HCT116 (cell line): ENCODE data around the gene ACTL7A. TPM values are rescaled to one million over a fixed set of nuclear protein-coding genes. Genes with fewer than 3 reads are reported as not detected.
"Not testable (repeated sequence)": the region's sequence is repeated elsewhere in the genome, so short reads cannot be mapped to it uniquely, and the experiment has no call there.

Experiments
- ATAC-seq: fragments of 200-7000 bp; cut with Tn5 transposase; 2 replicates; pipeline ENCODE4 v1.9.1; 2020; ENCODE audit warnings: mild to moderate bottlenecking, moderate library complexity
- BruUV-seq: library from RNA; stranded (reverse); fragments of 400-500 nt; replicated peaks from 2 replicates; lab custom pipeline; 2021; lab: Mats Ljungman, UMichigan
- CTCF ChIA-PET: fragments of 300-600 bp; sonication (Branson Sonifier 250); formaldehyde crosslinking; loops from one replicate; lab custom pipeline; 2021; ENCODE audit warnings: antibody characterized with exemption; lab: Charles Lee
- POLR2A ChIA-PET: fragments of 300-600, 350-600 bp; sonication (Branson Sonifier 250); formaldehyde crosslinking; loops from one replicate; lab custom pipeline; 2021; ENCODE audit warnings: antibody characterized with exemption; lab: Charles Lee
- RAD21 ChIA-PET, 2 experiments: fragments of 300-600 bp; sonication (Branson Sonifier 250); formaldehyde crosslinking; loops; one replicate each; lab custom pipeline; 2023; ENCODE audit warnings: low total read pairs in 2 of 2; ENCODE audit not compliant: uncharacterized antibody in 2 of 2, unreplicated experiment in 2 of 2, low non-redundant PET in 1 of 2; lab: Charles Lee
- DNase-seq: peaks from one replicate; pipeline ENCODE4 v3.0.0-alpha.2; 2010; ENCODE audit warnings: low read depth, low spot score
- H2AFZ ChIP-seq: fragments of 200-600 bp; shearing (Covaris generic), sonication (generic); 2 replicates; pipeline ENCODE4 v1.6.1; 2017; ENCODE audit warnings: low read depth, mixed run types, mixed read lengths, antibody characterized with exemption, low read length; ENCODE audit not compliant: poor library complexity, severe bottlenecking
- H3K27ac ChIP-seq: 2 replicates; pipeline ENCODE4 v1.5.1; 2012; ENCODE audit warnings: low read depth, low read length
- H3K27me3 ChIP-seq: fragments of 200-600 bp; sonication (generic); 2 replicates; pipeline ENCODE4 v1.6.1; 2016; ENCODE audit warnings: mixed run types, low read length, mixed read lengths; ENCODE audit not compliant: insufficient read depth
- H3K36me3 ChIP-seq, 2 experiments: fragments of 200-500 bp in 1 of 2; fragments of 200-600 bp in 1 of 2; sonication (Bioruptor generic) in 1 of 2; sonication (generic) in 1 of 2; 2 replicates each; pipeline versions ENCODE4 v1.5.1 to v1.6.1; 2014 to 2016; ENCODE audit warnings: low read length in 2 of 2, inconsistent platforms in 1 of 2, mixed read lengths in 1 of 2, mixed run types in 1 of 2; ENCODE audit not compliant: insufficient read depth in 2 of 2, control insufficient read depth in 1 of 2
- H3K4me1 ChIP-seq, 2 experiments: fragments of 200-600 bp in 1 of 2; sonication (generic) in 1 of 2; 2 replicates each; pipeline versions ENCODE4 v1.5.1 to v1.6.1; 2012 to 2017; ENCODE audit warnings: low read length in 2 of 2, inconsistent platforms in 1 of 2, mild to moderate bottlenecking in 1 of 2, mixed read lengths in 1 of 2, mixed run types in 1 of 2, moderate library complexity in 1 of 2; ENCODE audit not compliant: insufficient read depth in 2 of 2, control insufficient read depth in 1 of 2
- H3K4me2 ChIP-seq: fragments of 200-600 bp; sonication (generic); 2 replicates; pipeline ENCODE4 v1.6.1; 2017; ENCODE audit warnings: mixed run types, low read length, mixed read lengths
- H3K4me3 ChIP-seq, 2 experiments: fragments of 200-600 bp in 1 of 2; sonication (generic) in 1 of 2; replicated peaks in 1 of 2; 2 replicates each; pipeline ENCODE4 v1.5.1; 2011 to 2016; ENCODE audit warnings: low read length in 2 of 2, control low read depth in 1 of 2, low read depth in 1 of 2, mild to moderate bottlenecking in 1 of 2, mixed read lengths in 1 of 2, mixed run types in 1 of 2
- H3K79me2 ChIP-seq: fragments of 200-600 bp; sonication (generic); 2 replicates; pipeline ENCODE4 v1.6.1; 2017; ENCODE audit warnings: mild to moderate bottlenecking, mixed run types, low read length, moderate library complexity, mixed read lengths; ENCODE audit not compliant: insufficient read depth
- H3K9ac ChIP-seq: fragments of 200-600 bp; sonication (generic); 2 replicates; pipeline ENCODE4 v1.6.1; 2016; ENCODE audit warnings: low read length, mixed read lengths
- H3K9me2 ChIP-seq: fragments of 200-600 bp; sonication (generic), shearing (Covaris generic); 2 replicates; pipeline ENCODE4 v1.6.1; 2017; ENCODE audit warnings: mixed run types, mild to moderate bottlenecking, moderate library complexity; ENCODE audit not compliant: insufficient read depth
- H3K9me3 ChIP-seq, 2 experiments: fragments of 200-500 bp in 1 of 2; fragments of 200-600 bp in 1 of 2; sonication (Bioruptor generic) in 1 of 2; sonication (generic) in 1 of 2; 2 replicates each; pipeline ENCODE4 v1.6.1; 2014 to 2017; ENCODE audit warnings: low read length in 2 of 2, mixed read lengths in 2 of 2, inconsistent platforms in 1 of 2, low read depth in 1 of 2, mild to moderate bottlenecking in 1 of 2, mixed run types in 1 of 2, moderate library complexity in 1 of 2; ENCODE audit not compliant: control insufficient read depth in 1 of 2, insufficient read depth in 1 of 2
- H4K20me1 ChIP-seq: fragments of 200-600 bp; sonication (generic), shearing (Covaris generic); 2 replicates; pipeline ENCODE4 v1.6.1; 2017; ENCODE audit warnings: mixed run types, mild to moderate bottlenecking, moderate library complexity; ENCODE audit not compliant: insufficient read depth
- CBX3 ChIP-seq: IDR thresholded peaks from 2 replicates; pipeline ENCODE4 v1.6.1; 2012; ENCODE audit warnings: low read depth
- ELF1 ChIP-seq: IDR thresholded peaks from 2 replicates; pipeline ENCODE4 v1.6.1; 2012; ENCODE audit warnings: low read depth, borderline replicate concordance
- EZH2 ChIP-seq: fragments of 200-600 bp; sonication (generic); IDR thresholded peaks from 2 replicates; pipeline ENCODE4 v1.6.1; 2017; ENCODE audit warnings: antibody characterized with exemption, mixed run types
- FOSL1 ChIP-seq: IDR thresholded peaks from 2 replicates; pipeline ENCODE4 v1.6.1; 2012; ENCODE audit warnings: low read depth
- POLR2A ChIP-seq: IDR thresholded peaks from 2 replicates; pipeline ENCODE4 v1.7.0; 2011; ENCODE audit warnings: borderline replicate concordance; ENCODE audit not compliant: insufficient read depth, insufficient read length; ENCODE audit errors: extremely low read depth
- SIN3A ChIP-seq: IDR thresholded peaks from 2 replicates; pipeline ENCODE4 v1.6.1; 2012; ENCODE audit warnings: low read depth
- SP1 ChIP-seq: IDR thresholded peaks from 2 replicates; pipeline ENCODE4 v1.6.1; 2012; ENCODE audit warnings: low read depth
- YY1 ChIP-seq: IDR thresholded peaks from 2 replicates; pipeline ENCODE4 v1.6.1; 2011; ENCODE audit warnings: low read length, low read depth, moderate library complexity, mild to moderate bottlenecking; ENCODE audit not compliant: insufficient replicate concordance; ENCODE audit errors: extremely low read depth
- ZNF274 ChIP-seq: fragments of 200-500 bp; sonication (Bioruptor generic); IDR thresholded peaks from 2 replicates; pipeline ENCODE4 v1.6.1; 2014; ENCODE audit warnings: mild to moderate bottlenecking, low read depth, low read length, inconsistent platforms
- intact Hi-C: fragments of 100-400 bp; cut with micrococcal nuclease; formaldehyde crosslinking; loops from 2 replicates; pipeline ENCODE4 v1.10.0; 2022
- total RNA-seq: library from RNA; stranded (reverse); gene quantifications from one replicate; pipeline ENCODE4 v1.2.1, GENCODE V29; 2021; ENCODE audit not compliant: unreplicated experiment
- TF ChIP-seq, protein P1 (sequence below): IDR thresholded peaks from 2 replicates; pipeline ENCODE4 v1.6.1; 2012
- TF ChIP-seq, protein P2 (sequence below), 3 experiments: fragments of 200-600 bp in 1 of 3; sonication (generic) in 1 of 3; IDR thresholded peaks in 2 of 3; conservative IDR thresholded peaks in 1 of 3; 2 replicates each; pipeline ENCODE4 v1.5.1; 2012 to 2017; ENCODE audit warnings: low read depth in 2 of 3, low read length in 2 of 3, antibody characterized with exemption in 1 of 3, borderline replicate concordance in 1 of 3, control low read depth in 1 of 3, mild to moderate bottlenecking in 1 of 3, mixed read lengths in 1 of 3, mixed run types in 1 of 3, moderate library complexity in 1 of 3; ENCODE audit not compliant: insufficient read depth in 1 of 3

The ACTL7A gene
- total RNA-seq, 1 experiment from 2014 or later = not detected

DNA sequence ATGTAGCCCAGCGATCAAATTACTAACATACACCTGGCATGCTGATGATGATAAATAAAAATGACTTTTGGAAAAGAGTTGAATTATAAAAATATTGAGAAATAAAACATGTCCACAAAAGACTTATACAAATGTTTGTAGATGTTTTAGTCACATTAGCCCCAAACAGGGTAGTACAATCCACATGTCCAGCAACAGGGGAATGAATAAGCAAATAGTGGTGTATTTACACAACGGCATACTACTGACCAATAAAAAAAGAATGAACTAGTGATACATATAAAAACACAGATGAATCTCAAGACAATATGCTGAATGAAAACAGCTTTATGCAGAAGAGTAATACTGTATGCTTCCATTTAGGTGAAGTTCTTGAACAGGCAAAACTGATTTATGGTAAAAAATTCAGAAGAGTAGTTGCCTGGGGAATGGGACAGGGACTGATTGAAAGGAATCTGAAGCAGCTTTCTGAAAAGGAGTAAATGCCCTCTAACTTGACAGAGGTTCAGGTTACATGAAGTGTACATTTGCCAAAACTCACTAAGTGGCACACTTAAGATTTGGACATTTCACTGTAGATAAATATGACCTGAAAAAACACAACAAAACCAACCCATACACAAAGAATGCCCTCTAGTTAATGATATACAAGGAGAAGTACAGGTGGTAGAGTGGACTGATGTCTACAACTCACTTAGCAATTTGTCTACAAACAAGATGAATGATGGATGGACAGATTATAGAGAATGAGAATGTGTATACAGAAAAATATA lies 35.4 kb downstream of the ACTL7A start:
- H3K27me3 ChIP-seq = no peaks in the 10 kb centered on the region
- no peaks in the 10 kb centered on the region for H3K9me3 ChIP-seq
- CTCF ChIA-PET = no interaction called here
- H3K36me3 ChIP-seq = peaks cover 44 to 53% of the 10 kb centered on the region in 2 experiments; a peak in 3 of 4 replicates
- no peaks in the 10 kb centered on the region for H4K20me1 ChIP-seq
- BruUV-seq = no TSS peak
- no peaks in the 10 kb centered on the region for H3K4me1 ChIP-seq
- H3K27ac ChIP-seq = no peak overlapping the region
- TF ChIP-seq FOSL1 (no peak), SP1 (no peak), EZH2 (no peak), POLR2A (no peak), ELF1 (no peak), CBX3 (no peak), SIN3A (no peak), ZNF274 (no peak), YY1 (no peak)
- TF ChIP-seq, protein P1, sequence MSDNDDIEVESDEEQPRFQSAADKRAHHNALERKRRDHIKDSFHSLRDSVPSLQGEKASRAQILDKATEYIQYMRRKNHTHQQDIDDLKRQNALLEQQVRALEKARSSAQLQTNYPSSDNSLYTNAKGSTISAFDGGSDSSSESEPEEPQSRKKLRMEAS = no peak
- TF ChIP-seq, protein P2, sequence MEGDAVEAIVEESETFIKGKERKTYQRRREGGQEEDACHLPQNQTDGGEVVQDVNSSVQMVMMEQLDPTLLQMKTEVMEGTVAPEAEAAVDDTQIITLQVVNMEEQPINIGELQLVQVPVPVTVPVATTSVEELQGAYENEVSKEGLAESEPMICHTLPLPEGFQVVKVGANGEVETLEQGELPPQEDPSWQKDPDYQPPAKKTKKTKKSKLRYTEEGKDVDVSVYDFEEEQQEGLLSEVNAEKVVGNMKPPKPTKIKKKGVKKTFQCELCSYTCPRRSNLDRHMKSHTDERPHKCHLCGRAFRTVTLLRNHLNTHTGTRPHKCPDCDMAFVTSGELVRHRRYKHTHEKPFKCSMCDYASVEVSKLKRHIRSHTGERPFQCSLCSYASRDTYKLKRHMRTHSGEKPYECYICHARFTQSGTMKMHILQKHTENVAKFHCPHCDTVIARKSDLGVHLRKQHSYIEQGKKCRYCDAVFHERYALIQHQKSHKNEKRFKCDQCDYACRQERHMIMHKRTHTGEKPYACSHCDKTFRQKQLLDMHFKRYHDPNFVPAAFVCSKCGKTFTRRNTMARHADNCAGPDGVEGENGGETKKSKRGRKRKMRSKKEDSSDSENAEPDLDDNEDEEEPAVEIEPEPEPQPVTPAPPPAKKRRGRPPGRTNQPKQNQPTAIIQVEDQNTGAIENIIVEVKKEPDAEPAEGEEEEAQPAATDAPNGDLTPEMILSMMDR (IDR thresholded peaks at IDR 0.05 in 2 of 3, conservative IDR thresholded peaks at IDR 0.05 in 1 of 3; ENCODE audit: borderline replicate concordance in 1 of 3, insufficient read depth in 1 of 3, low read depth in 2 of 3, low read length in 2 of 3) = no peak
- H3K4me3 ChIP-seq = no peak overlapping the region
- POLR2A ChIA-PET = no interaction called here
- ATAC-seq = no peak
- intact Hi-C loops = no loop called here
- no peaks in the 10 kb centered on the region for H3K9me2 ChIP-seq
- no peak overlapping the region for H3K9ac ChIP-seq
- no peak overlapping the region for H2AFZ ChIP-seq
- no peaks in the 10 kb centered on the region for H3K79me2 ChIP-seq
- no peak for DNase-seq
- RAD21 ChIA-PET = no interaction called here
- no peak overlapping the region for H3K4me2 ChIP-seq

DNA sequence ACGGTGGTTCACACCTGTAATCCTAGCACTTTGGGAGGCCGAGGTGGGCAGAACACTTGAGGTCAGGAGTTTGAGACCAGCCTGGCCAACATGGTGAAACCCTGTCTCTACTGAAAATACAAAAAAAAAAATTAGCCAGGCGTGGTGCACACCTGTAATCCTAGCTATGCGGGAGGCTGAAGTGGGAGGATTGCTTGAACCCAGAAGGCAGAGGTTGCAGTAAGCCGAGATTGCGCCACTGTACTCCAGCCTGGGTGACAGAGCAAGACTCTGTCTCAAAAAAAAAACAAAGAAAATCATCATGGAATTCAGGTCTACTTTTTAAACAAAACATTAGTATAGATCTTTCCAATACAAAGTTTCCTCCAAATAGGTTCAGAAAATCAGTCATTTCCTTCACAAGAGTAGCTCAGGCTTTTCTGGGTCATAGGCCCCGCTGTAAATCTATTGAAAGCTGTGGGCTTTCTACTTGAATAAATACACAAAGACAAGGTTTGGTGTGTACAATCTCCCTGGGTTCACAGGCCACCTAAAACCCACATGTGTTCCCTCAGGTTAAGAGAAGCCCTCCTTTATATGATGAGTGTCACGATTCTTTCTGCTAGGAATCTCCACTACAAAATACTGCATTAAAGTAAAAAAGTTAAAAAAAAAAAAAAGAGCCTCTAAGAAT lies 37.1 kb downstream of the ACTL7A start:
- H3K4me2 ChIP-seq, H3K9me3 ChIP-seq, H3K27me3 ChIP-seq, H3K9me2 ChIP-seq, H3K9ac ChIP-seq, H3K4me3 ChIP-seq, BruUV-seq, H3K27ac ChIP-seq, H3K4me1 ChIP-seq, intact Hi-C loops, POLR2A ChIA-PET, H3K79me2 ChIP-seq, H4K20me1 ChIP-seq, ATAC-seq, DNase-seq, H2AFZ ChIP-seq, RAD21 ChIA-PET: not testable (repeated sequence)
- CTCF ChIA-PET = interaction anchor here (1.3 kb wide), 1 partner anchor 55 kb away, joined by 3 read pairs; no protein-coding TSS in a partner anchor
- H3K36me3 ChIP-seq = peaks cover 41 to 50% of the 10 kb centered on the region in 2 experiments; a peak in 3 of 4 replicates
